HEK293 (cell line): ENCODE measurements around the gene PPP2R2D.

Experiments
- CTCF ChIP-seq: fragments of 450-650 bp; formaldehyde crosslinking; IDR thresholded peaks from 2 replicates; pipeline ENCODE4 v1.5.1; 2016; ENCODE audit warnings: missing biosample characterization, missing genetic modification characterization
- KLF10 ChIP-seq: fragments of 450-650 bp; IDR thresholded peaks from 2 replicates; pipeline ENCODE4 v1.5.1; 2018; ENCODE audit warnings: missing biosample characterization, mild to moderate bottlenecking, missing genetic modification characterization
- MYNN ChIP-seq: fragments of 450-650 bp; formaldehyde crosslinking; IDR thresholded peaks from 2 replicates; pipeline ENCODE4 v1.5.1; 2016; ENCODE audit warnings: missing biosample characterization, missing genetic modification characterization, borderline replicate concordance
- TCF7L2 ChIP-seq: IDR thresholded peaks from 2 replicates; pipeline ENCODE4 v1.6.1; 2011; ENCODE audit warnings: low read depth, mild to moderate bottlenecking, inconsistent platforms, low read length, moderate library complexity, borderline replicate concordance
- ZBTB1 ChIP-seq: fragments of 450-650 bp; formaldehyde crosslinking; IDR thresholded peaks from 2 replicates; pipeline ENCODE4 v1.5.1; 2016; ENCODE audit warnings: missing biosample characterization, missing genetic modification characterization
- ZNF146 ChIP-seq: fragments of 450-650 bp; formaldehyde crosslinking; IDR thresholded peaks from 2 replicates; pipeline ENCODE4 v1.5.1; 2016; ENCODE audit warnings: missing biosample characterization, missing genetic modification characterization
- ZNF202 ChIP-seq: fragments of 450-650 bp; formaldehyde crosslinking; IDR thresholded peaks from 2 replicates; pipeline ENCODE4 v1.5.1; 2016; ENCODE audit warnings: missing biosample characterization, missing genetic modification characterization, borderline replicate concordance
- ZNF274 ChIP-seq, 2 experiments: fragments of 200-500 bp in 1 of 2; fragments of 450-650 bp in 1 of 2; sonication (Bioruptor generic) in 1 of 2; formaldehyde crosslinking in 1 of 2; IDR thresholded peaks; 2 replicates each; pipeline versions ENCODE4 v1.5.1 to v1.6.1; 2014 to 2016; ENCODE audit warnings: borderline replicate concordance in 1 of 2, inconsistent platforms in 1 of 2, low read length in 1 of 2, missing biosample characterization in 1 of 2, missing genetic modification characterization in 1 of 2
- ZSCAN16 ChIP-seq: fragments of 450-650 bp; formaldehyde crosslinking; IDR thresholded peaks from 2 replicates; pipeline ENCODE4 v1.5.1; 2016; ENCODE audit warnings: missing biosample characterization, missing genetic modification characterization

- TF ChIP-seq TCF7L2, result no peak
- TF ChIP-seq KLF10 (tag by site-specific recombination), result no peak
- no peak for TF ChIP-seq ZBTB1
- no peak for TF ChIP-seq ZNF202
- no peak for TF ChIP-seq ZNF274 (IDR thresholded peaks at IDR 0.05; ENCODE audit: low read length)
- no peak for TF ChIP-seq ZNF274 (tag by site-specific recombination; IDR thresholded peaks at IDR 0.05; ENCODE audit: borderline replicate concordance)
- no peak for TF ChIP-seq ZSCAN16 (tag by site-specific recombination)
- no peak for TF ChIP-seq MYNN (tag by site-specific recombination)
- TF ChIP-seq CTCF (tag by site-specific recombination), result no peak
- no peak for TF ChIP-seq ZNF146 (tag by site-specific recombination)
Observed at GRCh38 chr10:132007681-132008080, 106.9 kb downstream of the PPP2R2D start.
